ENCODE results near the gene TERC.
"Not testable (repeated sequence)": the region's sequence is repeated elsewhere in the genome, so short reads cannot be mapped to it uniquely, and the experiment has no call there.

TERC gene

DNA sequence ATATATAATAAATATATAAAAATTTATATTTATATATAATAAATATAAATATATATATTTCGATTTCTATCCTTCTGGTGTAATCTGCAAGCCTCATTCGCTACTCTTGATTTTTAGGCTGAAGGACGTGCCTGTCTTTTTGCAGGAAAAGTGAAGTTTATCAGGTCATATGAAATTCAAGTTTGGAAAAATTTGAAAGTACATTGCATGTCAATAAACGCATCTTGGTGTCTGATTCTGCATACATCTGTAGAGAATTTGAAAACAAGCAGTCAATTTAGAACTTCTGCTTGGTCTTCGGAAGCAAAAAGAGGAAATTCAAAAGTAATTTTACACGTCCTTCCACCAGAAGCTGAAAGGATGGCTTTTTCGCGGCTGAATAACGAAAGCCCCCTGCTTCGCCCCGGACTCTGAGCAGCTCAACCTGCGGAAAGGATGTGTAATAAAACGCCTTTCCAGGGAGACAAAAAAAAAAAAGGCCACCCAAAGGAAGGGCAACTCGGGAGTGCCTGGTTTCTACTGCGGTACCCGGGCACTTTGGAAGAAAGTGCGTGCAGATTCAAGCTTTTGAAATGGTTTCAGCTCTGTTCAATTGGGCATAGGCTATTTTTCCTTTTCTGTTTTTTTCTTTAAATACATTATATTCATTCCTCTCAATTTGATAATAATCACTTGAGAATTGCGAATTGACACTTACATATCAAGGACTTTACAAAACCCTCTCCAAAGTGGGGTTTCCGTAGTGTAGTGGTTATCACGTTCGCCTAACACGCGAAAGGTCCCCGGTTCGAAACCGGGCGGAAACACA lies 6.8 kb upstream of the TERC start:
- DNase-seq, result peak; percentile 81

DNA sequence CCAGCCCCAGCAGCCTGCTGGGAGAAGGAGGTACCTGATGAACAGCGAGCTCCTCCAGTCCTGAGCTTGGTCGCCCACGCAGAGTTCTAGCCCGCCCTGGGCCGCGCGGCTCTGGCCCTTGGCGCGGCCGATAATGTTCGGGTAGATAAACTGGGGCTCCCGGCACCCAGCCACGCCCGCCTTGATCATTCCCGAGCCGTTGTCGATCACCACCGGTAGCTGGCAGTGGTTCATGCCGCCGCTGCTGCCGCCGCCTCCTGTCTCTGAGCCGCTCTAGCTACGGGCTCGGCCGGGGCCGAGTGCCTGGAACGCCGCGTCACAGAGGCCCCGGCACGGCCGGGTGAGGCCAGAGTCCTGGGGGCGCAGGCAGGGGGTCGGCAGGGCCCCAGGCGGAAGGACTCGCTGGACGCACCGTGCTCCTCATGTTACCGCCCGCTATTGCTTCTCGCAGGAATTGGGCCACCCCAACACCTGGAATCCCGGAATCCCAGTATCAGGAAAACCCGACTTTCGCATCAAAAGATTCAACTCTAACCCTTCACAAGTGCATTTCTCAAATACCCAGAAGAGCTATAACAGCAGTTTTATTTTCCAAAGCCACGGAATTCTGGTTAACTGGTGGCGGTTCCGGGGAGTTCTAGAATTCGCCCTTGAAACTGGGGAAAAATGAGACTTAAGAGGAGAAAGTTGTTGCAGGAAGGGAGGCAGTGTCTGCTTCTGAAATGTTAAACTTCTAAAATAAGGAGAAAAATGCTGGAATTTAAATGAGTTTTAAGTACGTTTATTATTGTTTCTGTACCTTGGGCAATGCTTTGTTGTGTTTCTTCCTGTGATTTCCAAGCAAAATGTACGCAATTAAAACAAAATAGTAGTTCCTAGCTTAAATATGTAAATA lies 4.7 kb upstream of the TERC start, which contains the start of gene ACTRT3:
ACTRT3 (minus strand) TSS at position 275 of the 895 bp plus-strand sequence; CDS start at position 234, 41 bp downstream.
- peak; percentile 60 for DNase-seq

DNA sequence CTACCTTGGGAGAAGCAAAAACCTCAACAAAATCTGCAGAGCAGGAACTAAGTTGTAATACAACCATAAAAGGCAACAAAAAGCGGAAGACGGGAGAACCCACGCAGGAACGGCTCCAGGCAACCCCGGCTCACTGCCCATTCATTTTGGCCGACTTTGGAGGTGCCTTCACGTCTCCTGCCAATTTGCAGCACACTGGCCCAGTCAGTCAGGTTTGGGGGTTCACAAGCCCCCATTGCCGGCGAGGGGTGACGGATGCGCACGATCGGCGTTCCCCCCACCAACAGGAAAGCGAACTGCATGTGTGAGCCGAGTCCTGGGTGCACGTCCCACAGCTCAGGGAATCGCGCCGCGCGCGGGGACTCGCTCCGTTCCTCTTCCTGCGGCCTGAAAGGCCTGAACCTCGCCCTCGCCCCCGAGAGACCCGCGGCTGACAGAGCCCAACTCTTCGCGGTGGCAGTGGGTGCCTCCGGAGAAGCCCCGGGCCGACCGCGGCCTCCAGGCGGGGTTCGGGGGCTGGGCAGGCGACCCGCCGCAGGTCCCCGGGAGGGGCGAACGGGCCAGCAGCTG lies 463 bp downstream of the TERC start:
- DNase-seq, result peak; percentile 26

DNA sequence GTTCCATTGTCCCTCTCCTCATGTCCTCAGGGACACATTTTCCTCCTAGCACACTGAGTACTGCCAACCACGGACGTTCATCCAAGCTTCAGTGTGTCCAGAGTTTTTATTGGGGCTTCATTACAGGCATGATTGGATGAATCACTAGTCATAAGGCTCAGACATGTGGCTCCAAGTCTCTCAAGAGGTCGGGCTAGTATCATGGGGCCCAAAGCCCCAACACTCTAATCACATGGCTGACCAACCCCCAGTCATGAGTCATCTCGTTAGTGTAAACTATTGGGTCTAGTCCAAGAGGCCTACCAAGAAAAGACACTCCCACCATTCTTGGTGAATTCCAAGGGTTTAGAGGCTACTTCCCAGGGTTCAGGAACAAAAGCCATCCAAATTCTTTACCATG lies 4.4 kb downstream of the TERC start:
- no peak for DNase-seq

DNA sequence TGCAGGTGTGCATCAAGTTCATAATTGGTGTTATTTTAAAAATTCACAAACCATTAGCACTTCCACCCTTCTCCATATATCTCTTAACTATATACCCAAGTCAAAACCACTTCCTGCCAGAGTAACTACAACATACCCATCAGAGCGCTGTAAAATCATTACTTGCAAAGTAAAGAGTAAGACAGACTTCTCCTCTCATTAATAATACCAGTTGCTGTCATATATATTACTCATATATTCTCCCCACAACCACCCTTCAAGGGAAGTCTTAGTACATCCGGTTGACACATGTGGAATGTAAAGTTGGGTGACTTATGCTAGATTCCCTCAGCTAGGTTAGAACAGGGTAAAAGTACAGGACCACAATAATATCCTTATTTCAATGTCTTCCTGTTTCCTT lies 5.6 kb downstream of the TERC start:
- no peak for DNase-seq

DNA sequence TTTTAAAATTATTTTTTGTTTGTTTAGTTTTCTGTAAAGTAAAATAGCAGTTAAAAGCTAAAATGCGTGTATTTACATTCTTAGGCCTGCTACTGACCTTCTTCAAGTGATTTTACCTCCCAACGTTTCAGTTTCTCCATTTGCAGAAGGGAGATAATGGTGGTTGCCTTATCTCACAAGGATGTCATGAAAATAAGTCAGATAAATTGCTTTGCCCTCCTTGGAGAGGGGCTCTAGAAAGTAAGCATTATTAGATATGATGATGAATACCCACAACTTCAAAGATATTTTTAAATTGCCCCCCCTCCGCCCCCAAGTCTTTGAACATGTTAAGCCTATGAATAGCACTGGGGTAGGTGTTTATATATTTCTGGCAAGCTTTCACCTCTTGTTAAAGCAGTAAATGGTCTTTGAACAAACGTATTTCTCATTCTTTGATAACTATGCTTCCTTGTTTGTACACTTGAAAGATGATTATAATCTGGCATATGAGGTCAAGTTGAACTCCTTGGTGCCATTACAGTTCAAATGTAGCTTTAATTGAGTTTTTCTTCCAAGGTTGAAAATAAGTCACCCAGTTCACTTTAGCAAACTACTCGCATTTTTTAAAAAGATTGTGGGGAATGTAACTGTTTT lies 6.4 kb downstream of the TERC start:
- no peak for DNase-seq

DNA sequence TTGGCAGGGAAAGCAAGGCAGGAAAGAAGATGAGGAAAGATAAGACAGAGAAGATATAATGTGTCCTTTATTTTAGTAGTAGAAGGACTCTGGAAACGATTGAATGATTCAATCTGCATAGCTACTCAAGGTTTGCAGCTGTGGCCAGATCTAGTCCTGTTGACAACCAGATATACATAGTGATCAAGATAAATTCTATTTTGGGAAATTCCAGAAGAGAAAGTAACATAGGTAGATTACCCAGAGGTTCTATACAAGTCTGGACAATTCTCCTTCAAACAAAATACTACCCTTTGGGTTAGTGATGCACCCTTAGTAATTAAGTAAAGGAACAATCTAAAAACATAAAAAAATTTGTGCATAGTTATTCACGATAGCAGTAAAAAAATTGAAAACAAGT lies 9.4 kb downstream of the TERC start:
- DNase-seq, result no peak

DNA sequence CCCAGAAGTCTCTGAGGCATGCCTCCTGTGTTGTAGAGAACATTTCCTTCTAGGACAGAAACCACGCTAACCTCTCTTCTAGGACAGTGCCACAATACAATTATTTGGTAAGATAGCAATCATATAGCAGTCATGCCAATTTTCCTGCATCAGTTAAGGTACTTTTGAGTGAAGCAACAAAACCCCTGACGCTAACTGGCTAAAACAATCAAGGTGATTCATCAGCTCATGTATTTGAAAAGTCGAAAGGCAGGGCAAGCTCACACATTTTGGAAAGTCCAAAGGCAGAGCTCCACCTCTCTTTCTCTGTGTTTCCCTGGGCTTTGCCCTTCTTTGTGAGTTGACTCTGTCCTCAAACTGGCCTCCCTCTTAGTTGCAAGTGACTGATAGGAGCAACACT lies 10.1 kb downstream of the TERC start:
- DNase-seq, result no peak

DNA sequence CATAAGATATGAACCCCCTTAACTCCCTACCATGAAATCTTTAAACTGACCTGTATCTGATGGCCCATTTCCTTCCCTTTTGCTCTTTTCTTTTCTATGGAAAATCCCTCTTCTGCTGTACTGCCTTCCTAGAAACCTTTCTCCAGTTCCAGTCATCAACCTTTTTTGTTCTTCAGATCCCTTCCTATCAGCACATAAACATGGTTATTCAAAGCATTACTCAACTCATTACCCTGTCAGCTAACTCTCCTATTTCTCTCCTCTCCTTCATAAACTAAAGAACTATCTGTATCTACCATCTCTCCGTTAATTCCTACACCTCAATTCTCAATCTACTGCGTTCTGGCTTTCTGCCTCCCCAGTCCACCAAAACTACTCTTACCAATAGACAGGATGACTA lies 13.0 kb downstream of the TERC start:
- no peak for DNase-seq

DNA sequence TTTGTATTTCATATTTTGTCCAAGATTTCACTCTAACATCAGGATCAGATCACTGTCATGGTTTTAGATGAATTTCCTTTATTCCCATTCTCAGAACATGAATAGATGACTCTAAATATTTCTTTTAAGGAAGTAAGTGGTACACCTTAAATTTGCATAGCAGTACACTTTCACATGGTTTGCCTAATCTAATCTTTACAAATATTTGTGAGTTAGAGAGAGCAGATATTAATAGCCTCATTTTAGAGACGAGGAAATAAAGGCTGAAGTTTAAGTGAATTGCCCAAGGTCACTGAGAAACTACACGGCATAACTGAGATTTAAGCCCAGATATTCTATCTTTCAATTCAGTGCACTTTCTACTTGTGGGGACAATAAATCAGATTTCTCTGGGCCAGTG lies 14.2 kb downstream of the TERC start:
- DNase-seq, result no peak

DNA sequence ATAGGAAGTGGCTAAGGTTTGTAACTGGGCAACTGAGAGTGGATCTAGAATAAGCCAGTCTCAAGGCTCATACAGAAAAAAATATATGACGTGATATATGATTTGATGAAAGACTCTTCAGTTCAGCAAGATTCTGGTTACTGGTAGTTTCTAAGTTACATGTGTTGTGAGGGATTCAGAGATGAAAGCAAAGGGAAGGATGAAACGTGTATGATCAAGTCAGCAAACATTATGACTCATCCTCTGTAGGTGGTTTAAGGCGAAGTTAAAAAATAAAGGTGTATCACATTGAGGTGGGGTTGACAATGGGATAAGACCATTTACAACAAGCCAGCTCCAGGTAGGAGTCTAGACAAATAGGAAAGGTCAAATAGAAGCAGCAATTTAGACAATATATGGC lies 16.2 kb downstream of the TERC start:
- DNase-seq, result no peak

DNA sequence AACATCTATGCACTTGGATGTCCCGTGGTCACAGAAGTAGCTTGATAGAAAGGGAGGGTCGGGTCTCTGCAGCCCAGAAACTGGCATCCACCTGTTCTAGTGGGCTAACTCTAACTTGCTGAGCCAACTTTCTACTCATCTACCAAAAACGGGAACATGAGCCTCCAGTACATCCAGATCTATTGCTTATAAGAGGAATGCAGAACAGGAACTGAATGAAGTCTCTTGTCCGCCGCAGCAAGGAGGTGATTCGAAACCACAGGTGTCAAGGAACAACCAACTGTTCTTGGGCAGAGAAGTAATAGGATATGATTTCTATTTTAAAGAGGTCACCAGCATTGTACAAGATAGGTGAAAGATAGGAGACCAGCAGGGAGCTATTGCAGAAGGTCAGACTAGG lies 17.9 kb downstream of the TERC start:
- DNase-seq, result no peak

DNA sequence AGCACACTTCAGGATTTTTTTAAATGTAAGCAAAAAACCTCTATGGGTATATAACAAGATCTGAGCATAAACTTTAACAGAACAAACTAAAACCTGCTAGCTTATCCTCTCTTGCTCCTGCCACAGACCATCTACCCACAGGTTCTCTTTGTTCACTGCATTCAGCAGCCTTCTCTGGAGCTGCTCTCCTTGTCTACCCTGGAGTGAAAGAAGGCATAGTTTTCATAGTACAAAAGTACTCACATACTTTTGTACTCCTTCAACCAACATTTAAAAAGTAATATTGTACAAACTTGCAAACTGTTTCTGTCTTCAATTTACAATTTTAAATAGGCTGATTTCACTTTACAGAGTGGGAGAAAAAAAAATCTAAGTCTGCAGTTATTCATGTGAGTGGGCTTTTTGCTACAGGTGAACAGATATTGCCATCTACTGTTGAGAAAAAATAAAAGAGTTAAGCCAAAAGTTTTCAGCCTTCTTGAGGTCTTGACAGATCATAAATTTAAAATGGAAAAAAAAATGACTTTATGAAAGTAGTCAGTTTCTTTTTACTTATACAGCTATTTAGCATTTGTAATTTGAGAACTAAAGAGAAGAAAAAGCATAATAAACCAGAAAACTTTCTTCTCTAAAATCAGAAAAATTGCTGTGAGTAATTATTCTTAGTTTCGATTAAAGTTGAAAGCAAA lies 20.4 kb downstream of the TERC start:
- no peak for DNase-seq

DNA sequence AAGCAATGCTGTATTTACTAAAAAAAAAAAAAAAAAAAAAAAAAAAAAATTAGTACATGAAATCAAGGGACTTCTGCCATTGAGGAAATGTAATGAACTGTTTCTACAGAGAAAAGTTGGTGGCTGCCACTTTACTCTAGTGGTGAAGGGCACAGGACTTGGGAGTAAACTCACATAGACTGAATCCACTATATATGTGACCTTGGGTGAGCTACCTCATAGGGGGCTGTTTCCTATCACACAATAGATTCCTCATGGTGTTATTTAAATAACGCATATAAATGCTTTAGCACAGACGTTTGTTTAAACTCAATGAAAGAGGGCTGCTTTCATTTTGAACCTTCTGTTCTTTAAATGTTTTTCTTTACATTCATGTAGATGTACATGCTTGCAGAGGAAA lies 25.8 kb downstream of the TERC start:
- DNase-seq, result no peak

DNA sequence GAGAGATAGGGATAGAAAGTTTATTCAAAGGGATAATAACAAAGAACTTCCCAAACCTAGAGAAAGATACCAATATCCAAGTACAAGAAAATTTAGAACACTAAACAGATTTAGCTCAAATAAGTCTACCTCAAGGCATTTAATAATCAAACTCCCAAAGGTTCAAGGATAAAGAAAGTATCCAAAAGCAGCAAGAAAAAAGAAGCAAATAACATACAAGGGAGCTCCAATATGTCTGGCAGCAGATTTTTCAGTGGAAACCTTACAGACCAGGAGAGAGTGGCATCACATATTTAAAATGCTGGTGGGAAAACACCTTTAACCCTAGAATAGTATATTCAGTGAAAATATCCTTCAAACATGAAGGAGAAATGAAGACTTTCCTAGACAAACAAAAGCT lies 33.0 kb downstream of the TERC start:
- DNase-seq, result not testable (repeated sequence)

DNA sequence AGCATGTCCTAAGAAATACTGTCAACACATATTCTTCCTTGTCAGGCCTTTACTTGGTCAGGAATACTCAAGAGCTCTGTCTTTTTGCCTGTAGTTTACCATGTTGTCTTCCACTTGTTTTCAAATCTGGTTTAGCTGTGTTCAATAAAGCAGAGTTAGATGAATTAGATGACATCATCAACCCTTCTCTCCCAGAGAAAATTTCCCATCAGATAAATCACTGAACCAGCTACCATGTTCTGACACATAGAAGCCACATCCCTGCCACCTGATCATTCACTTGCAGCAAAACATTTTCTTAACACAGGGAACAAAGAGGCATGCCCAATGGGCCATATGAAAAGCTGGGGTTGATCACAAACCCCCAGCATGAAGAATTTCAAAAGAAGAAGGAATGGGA lies 42.1 kb downstream of the TERC start:
- no peak for DNase-seq

DNA sequence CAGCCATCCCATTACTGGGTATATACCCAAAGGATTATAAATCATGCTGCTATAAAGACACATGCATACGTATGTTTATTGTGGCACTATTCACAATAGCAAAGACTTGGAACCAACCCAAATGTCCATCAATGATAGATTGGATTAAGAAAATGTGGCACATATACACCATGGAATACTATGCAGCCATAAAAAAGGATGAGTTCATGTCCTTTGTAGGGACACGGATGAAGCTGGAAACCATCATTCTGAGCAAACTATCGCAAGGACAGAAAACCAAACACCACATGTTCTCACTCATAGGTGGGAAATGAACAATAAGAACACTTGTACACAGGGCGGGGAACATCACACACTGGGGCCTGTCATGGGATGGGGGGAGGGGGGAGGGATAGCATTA lies 46.4 kb downstream of the TERC start:
- DNase-seq, result not testable (repeated sequence)

Data from NCI-H2171 (cell line).